ENCODE measurements around the gene ADGRD1. TPM values are rescaled to one million over a fixed set of nuclear protein-coding genes. Genes with fewer than 3 reads are reported as not detected.

The ADGRD1 gene
- total RNA-seq, 1 donor from 2014 or later: 99.5 TPM

DNA sequence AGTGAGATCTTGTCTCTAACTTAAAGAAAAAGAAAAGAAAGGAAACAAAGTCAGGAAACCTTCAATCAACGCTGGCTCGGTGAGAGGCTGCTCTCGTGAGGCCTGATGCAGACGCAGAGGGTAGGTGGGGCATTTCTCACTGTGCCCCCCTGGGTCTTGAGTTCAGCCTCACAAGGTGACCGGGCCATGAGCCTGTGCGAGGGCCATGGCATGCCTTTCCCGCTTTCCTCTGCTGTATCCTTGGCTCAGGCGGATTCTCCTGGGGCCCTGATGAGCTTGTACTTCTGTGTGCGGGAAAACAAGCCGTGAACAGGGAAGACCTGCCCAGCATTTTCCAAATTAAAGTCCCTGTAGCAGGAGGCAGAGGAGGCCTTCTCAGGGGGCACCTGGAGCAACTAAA is 20.2 kb downstream of the ADGRD1 start:
- TF ChIP-seq, protein P1, sequence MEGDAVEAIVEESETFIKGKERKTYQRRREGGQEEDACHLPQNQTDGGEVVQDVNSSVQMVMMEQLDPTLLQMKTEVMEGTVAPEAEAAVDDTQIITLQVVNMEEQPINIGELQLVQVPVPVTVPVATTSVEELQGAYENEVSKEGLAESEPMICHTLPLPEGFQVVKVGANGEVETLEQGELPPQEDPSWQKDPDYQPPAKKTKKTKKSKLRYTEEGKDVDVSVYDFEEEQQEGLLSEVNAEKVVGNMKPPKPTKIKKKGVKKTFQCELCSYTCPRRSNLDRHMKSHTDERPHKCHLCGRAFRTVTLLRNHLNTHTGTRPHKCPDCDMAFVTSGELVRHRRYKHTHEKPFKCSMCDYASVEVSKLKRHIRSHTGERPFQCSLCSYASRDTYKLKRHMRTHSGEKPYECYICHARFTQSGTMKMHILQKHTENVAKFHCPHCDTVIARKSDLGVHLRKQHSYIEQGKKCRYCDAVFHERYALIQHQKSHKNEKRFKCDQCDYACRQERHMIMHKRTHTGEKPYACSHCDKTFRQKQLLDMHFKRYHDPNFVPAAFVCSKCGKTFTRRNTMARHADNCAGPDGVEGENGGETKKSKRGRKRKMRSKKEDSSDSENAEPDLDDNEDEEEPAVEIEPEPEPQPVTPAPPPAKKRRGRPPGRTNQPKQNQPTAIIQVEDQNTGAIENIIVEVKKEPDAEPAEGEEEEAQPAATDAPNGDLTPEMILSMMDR (IDR thresholded peaks at IDR 0.05; ENCODE audit: borderline replicate concordance): no peak
- H3K9me3 ChIP-seq (replicated peaks): no peaks in the 10 kb centered on the region
- peaks cover 21% of the 10 kb centered on the region for H3K4me1 ChIP-seq
- intact Hi-C loops (cut with micrococcal nuclease): no loop called here
- peaks cover 48% of the 10 kb centered on the region for H3K36me3 ChIP-seq
- no peak for DNase-seq
- no peaks in the 10 kb centered on the region for H3K27me3 ChIP-seq (ENCODE audit: low read depth)
- H3K27ac ChIP-seq (replicated peaks): peak overlapping the region; percentile 68
- H3K4me3 ChIP-seq: no peak overlapping the region

DNA sequence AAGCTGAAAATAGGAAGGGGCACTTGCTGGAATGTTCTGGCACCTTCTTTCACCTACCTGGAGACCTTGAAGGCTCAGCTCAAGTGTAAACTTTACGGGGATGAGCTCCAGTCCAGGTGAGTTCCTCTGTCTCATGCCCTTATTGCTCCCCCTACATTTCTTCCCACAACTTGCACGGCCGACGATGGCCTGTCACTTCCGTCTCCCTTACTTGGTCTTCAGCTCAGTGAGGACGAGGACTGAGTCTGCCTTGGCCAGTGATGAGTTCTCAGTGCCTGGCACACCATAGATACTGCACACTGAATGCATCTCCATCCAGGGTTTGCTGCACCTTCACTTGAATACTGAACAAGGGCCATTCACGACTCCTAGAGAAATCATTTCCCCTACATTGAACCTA is 21.4 kb downstream of the ADGRD1 start:
- H3K4me3 ChIP-seq: no peak overlapping the region
- no peak for DNase-seq
- H3K4me1 ChIP-seq: peaks cover 27% of the 10 kb centered on the region
- no peaks in the 10 kb centered on the region for H3K9me3 ChIP-seq (replicated peaks)
- peaks cover 48% of the 10 kb centered on the region for H3K36me3 ChIP-seq
- no peaks in the 10 kb centered on the region for H3K27me3 ChIP-seq (ENCODE audit: low read depth)
- no peak overlapping the region for H3K27ac ChIP-seq (replicated peaks)
- TF ChIP-seq, protein P1 (IDR thresholded peaks at IDR 0.05; ENCODE audit: borderline replicate concordance): no peak
- intact Hi-C loops (cut with micrococcal nuclease): no loop called here

GRCh38 chr12:130976171-130976720 is 22.5 kb downstream of the ADGRD1 start:
- intact Hi-C loops (cut with micrococcal nuclease): no loop called here
- TF ChIP-seq, protein P1 (IDR thresholded peaks at IDR 0.05; ENCODE audit: borderline replicate concordance): no peak
- peaks cover 33% of the 10 kb centered on the region for H3K4me1 ChIP-seq
- no peak overlapping the region for H3K27ac ChIP-seq (replicated peaks)
- H3K27me3 ChIP-seq (ENCODE audit: low read depth): no peaks in the 10 kb centered on the region
- peaks cover 46% of the 10 kb centered on the region for H3K36me3 ChIP-seq
- no peak overlapping the region for H3K4me3 ChIP-seq
- H3K9me3 ChIP-seq (replicated peaks): no peaks in the 10 kb centered on the region
- no peak for DNase-seq

GRCh38 chr12:130977046-130977742 is 23.5 kb downstream of the ADGRD1 start:
- Histone ChIP-seq H3K27me3 (ENCODE audit: low read depth) (no peaks in the 10 kb centered on the region), H3K4me1 (peaks cover 42% of the 10 kb centered on the region), H3K4me3 (no peak overlapping the region), H3K36me3 (peaks cover 45% of the 10 kb centered on the region), H3K27ac (replicated peaks) (peak overlapping the region; percentile 59), H3K9me3 (replicated peaks) (no peaks in the 10 kb centered on the region)
- DNase-seq: no peak
- TF ChIP-seq, protein P1 (IDR thresholded peaks at IDR 0.05; ENCODE audit: borderline replicate concordance): no peak
- intact Hi-C loops (cut with micrococcal nuclease): no loop called here

DNA sequence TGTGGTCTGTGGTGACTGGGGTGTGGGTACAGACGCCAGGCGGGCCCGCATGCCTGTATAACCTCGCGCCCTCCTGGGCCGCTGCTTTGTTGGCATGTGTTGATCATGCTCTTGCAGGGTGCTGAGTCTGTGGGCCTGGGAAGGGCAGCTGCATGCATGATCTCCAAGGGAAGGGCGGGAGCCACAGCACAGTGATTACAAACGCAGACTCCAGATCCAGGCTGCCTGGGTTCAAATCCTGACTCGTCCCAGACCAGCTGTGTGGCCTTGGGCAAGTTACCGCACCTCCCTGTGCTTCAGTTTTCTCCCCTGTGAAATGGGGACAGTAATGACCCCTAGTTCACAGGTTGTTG is 24.0 kb downstream of the ADGRD1 start:
- H3K36me3 ChIP-seq: peaks cover 41% of the 10 kb centered on the region
- no peak overlapping the region for H3K4me3 ChIP-seq
- H3K9me3 ChIP-seq (replicated peaks): no peaks in the 10 kb centered on the region
- no peaks in the 10 kb centered on the region for H3K27me3 ChIP-seq (ENCODE audit: low read depth)
- TF ChIP-seq, protein P1 (IDR thresholded peaks at IDR 0.05; ENCODE audit: borderline replicate concordance): no peak
- H3K4me1 ChIP-seq: peaks cover 42% of the 10 kb centered on the region
- no peak for DNase-seq
- peak overlapping the region; percentile 59 for H3K27ac ChIP-seq (replicated peaks)
- intact Hi-C loops (cut with micrococcal nuclease): no loop called here

Data from left ventricle myocardium inferior (tissue), 1 donor.